ENCODE measurements around the gene U2AF1L4. TPM values are rescaled to one million over a fixed set of nuclear protein-coding genes. Genes with fewer than 3 reads are reported as not detected.

U2AF1L4 gene
- total and polyA plus RNA-seq, 10 of the 15 experiments (the other 5 are each of a cell fraction or from before 2014, with no cell fraction given), result 7.9 to 21.6 (median 15.1) TPM

DNA sequence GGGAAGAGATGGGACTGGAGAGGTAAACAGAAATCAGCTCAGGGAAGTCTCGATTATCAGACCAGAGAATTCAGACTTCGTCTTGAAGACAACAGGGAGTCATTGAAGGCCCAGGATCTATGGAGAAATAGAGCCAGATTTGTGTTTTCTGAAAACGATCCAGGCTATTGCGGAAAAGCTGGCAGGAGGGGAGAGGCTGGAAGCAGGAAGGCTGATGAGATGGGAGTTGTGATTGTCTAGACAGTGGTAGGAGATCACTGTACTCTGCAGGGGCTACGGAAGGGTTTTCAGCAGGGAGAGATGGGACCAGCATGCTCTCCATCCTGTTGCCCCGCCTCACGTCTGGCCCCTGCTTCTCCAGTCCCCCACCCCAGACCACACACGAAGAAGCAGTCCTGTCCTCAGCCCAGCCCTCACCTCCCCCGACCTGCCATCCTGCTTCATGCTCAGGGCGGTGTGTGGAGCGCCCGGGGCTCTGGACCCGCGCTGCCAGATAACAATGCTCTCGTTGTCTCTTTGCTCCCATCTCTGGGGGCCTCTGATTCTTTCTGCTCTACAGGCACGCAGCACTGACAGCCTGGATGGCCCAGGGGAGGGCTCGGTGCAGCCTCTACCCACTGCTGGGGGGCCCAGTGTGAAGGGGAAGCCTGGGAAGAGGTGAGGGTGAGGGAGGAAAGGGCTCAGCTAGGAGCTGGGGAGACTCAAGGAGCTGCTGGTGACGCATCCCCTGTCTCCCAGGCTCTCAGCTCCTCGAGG lies 32.0 kb upstream of the U2AF1L4 start:
- WGBS (ENCODE audit: insufficient coverage, insufficient replicate concordance, low lambda C conversion rate, missing lambda C conversion rate), result 60% methylated on average over 13 of the region's 19 CpGs
- Histone ChIP-seq H3K36me3 (ENCODE audit: control insufficient read depth in 2 of 2, insufficient read depth in 2 of 2, low read length in 1 of 2) (no peaks in the 10 kb centered on the region; a peak in 1 of 4 replicates), H3K27ac (ENCODE audit: control insufficient read depth, insufficient read depth) (no peak overlapping the region), H3K4me3 (no peak overlapping the region), H3K9me3 (replicated peaks; ENCODE audit: control insufficient read depth, insufficient read depth, low read length) (no peaks in the 10 kb centered on the region), H3K79me2 (ENCODE audit: control insufficient read depth, insufficient read depth, low read length) (no peaks in the 10 kb centered on the region), H4K20me1 (ENCODE audit: control insufficient read depth, insufficient read depth) (no peaks in the 10 kb centered on the region), H3K9ac (ENCODE audit: control insufficient read depth, insufficient read depth, low read length) (no peak overlapping the region), H3K4me2 (ENCODE audit: control insufficient read depth, insufficient read depth) (no peak overlapping the region), H3K4me1 (ENCODE audit: control insufficient read depth, insufficient read depth, low read length) (no peaks in the 10 kb centered on the region), H3K27me3 (replicated peaks in 1 of 2; ENCODE audit: control insufficient read depth in 2 of 2, insufficient read depth in 2 of 2, low read length in 1 of 2) (no peaks in the 10 kb centered on the region), H2AFZ (ENCODE audit: control insufficient read depth, low read depth, low read length) (no peak overlapping the region)
- intact Hi-C loops (cut with micrococcal nuclease; ENCODE audit: unreplicated experiment) (no loop called here), in situ Hi-C loops (cut with MboI) (no loop called here)
- ATAC-seq (no peak), DNase-seq (ENCODE audit: low read depth, low spot score) (no peak), FAIRE-seq (no peak)
- no TSS peak for BruUV-seq (replicated peaks)
- SMC1A ChIA-PET (ENCODE audit: uncharacterized antibody, unreplicated experiment), result interaction anchor here (0.7 kb wide), 1 partner anchor 37 kb away, joined by 3 read pairs; no protein-coding TSS in a partner anchor
- RAD21 ChIA-PET (ENCODE audit: unreplicated experiment), result interaction anchor here (1.1 to 1.3 kb wide), 2 partner anchors 29 to 37 kb away, joined by 3 to 4 read pairs; partner anchors contain the start of gene LIN37
- CTCF ChIA-PET, result interaction anchor here (0.6 to 1.3 kb wide), 2 partner anchors 83 to 277 kb away, joined by 3 read pairs; partner anchors contain the start of gene THAP8
- TF ChIP-seq GABPA (IDR thresholded peaks at IDR 0.05; ENCODE audit: low read depth) (no peak), NBN (IDR thresholded peaks at IDR 0.05) (no peak), POLR2AphosphoS2 (IDR thresholded peaks at IDR 0.05; ENCODE audit: low read depth, low read length) (no peak), SRF (IDR thresholded peaks at IDR 0.05; ENCODE audit: low read depth in 2 of 2, low read length in 2 of 2) (no peak), ZZZ3 (IDR thresholded peaks at IDR 0.05; ENCODE audit: control insufficient read depth, insufficient read length, low read depth) (no peak), TBL1XR1 (IDR thresholded peaks at IDR 0.05; ENCODE audit: low read depth, low read length) (no peak)
- TF ChIP-seq, protein P1, sequence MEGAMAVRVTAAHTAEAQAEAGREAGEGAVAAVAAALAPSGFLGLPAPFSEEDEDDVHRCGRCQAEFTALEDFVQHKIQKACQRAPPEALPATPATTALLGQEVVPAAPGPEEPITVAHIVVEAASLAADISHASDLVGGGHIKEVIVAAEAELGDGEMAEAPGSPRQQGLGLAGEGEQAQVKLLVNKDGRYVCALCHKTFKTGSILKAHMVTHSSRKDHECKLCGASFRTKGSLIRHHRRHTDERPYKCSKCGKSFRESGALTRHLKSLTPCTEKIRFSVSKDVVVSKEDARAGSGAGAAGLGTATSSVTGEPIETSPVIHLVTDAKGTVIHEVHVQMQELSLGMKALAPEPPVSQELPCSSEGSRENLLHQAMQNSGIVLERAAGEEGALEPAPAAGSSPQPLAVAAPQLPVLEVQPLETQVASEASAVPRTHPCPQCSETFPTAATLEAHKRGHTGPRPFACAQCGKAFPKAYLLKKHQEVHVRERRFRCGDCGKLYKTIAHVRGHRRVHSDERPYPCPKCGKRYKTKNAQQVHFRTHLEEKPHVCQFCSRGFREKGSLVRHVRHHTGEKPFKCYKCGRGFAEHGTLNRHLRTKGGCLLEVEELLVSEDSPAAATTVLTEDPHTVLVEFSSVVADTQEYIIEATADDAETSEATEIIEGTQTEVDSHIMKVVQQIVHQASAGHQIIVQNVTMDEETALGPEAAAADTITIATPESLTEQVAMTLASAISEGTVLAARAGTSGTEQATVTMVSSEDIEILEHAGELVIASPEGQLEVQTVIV (IDR thresholded peaks at IDR 0.05; ENCODE audit: borderline replicate concordance, partially characterized antibody), result no peak
- POLR2A ChIA-PET, result interaction anchor here (0.7 to 1.7 kb wide), 3 partner anchors 29 to 65 kb away, joined by 3 to 5 read pairs (median 4); partner anchors contain the start of gene LIN37

All from GM12878 (cell line).